ENCODE data around the gene MAP3K15.

GRCh38 chrX:19343085-19343534, 172.2 kb downstream of the MAP3K15 start:
- TF ChIP-seq EP300 (IDR thresholded peaks at IDR 0.05) (no peak), CTCF (IDR thresholded peaks at IDR 0.05) (no peak)
